HEK293 (cell line): ENCODE results near the gene SUMO3.
"Not testable (repeated sequence)": the region's sequence is repeated elsewhere in the genome, so short reads cannot be mapped to it uniquely, and the experiment has no call there.

ENCODE experiments used
- CTCF ChIA-PET: fragments of 350-600 bp; formaldehyde crosslinking; extraction: SDS; loops from one replicate; lab custom pipeline; 2021; ENCODE audit warnings: antibody characterized with exemption; lab: Yijun Ruan, JAX
- POLR2A ChIA-PET: fragments of 300-600 bp; formaldehyde crosslinking; extraction: SDS; loops from one replicate; lab custom pipeline; 2020; ENCODE audit warnings: antibody characterized with exemption, inconsistent platforms; lab: Yijun Ruan, JAX
- H3K27ac ChIP-seq: fragments of 200-500 bp; sonication (Bioruptor generic); 2 replicates; pipeline ENCODE4 v1.5.1; 2014; ENCODE audit warnings: low read depth, low read length, control low read depth, inconsistent platforms; ENCODE audit errors: extremely low read depth
- H3K36me3 ChIP-seq, 2 experiments: fragments of 200-500 bp in 1 of 2; sonication (Bioruptor generic) in 1 of 2; 1 replicate in 1 of 2; 2 replicates in 1 of 2; pipeline ENCODE4 v1.5.1; 2014 to 2017; ENCODE audit warnings: inconsistent platforms in 2 of 2, low read length in 2 of 2; ENCODE audit not compliant: control insufficient read depth in 2 of 2, insufficient read depth in 1 of 2
- H3K4me1 ChIP-seq: fragments of 200-500 bp; sonication (Bioruptor generic); 2 replicates; pipeline ENCODE4 v1.5.1; 2014; ENCODE audit warnings: mild to moderate bottlenecking, low read length, inconsistent platforms; ENCODE audit not compliant: control insufficient read depth, insufficient read depth
- H3K4me3 ChIP-seq: 2 replicates; pipeline ENCODE4 v1.5.1; 2011; ENCODE audit warnings: low read depth, mild to moderate bottlenecking, control low read depth, low read length, moderate library complexity
- H3K9me3 ChIP-seq: fragments of 200-500 bp; sonication (Bioruptor generic); 2 replicates; pipeline ENCODE4 v1.5.1; 2014; ENCODE audit warnings: low read depth, low read length, inconsistent platforms; ENCODE audit not compliant: control insufficient read depth, insufficient read depth
- ATF2 ChIP-seq: fragments of 450-650 bp; formaldehyde crosslinking; IDR thresholded peaks from 2 replicates; pipeline ENCODE4 v1.5.1; 2016; ENCODE audit warnings: missing biosample characterization, missing genetic modification characterization, low read depth
- EGR2 ChIP-seq: fragments of 450-650 bp; formaldehyde crosslinking; IDR thresholded peaks from 2 replicates; pipeline ENCODE4 v1.5.1; 2016; ENCODE audit warnings: low read depth, missing biosample characterization, missing genetic modification characterization
- ZBTB17 ChIP-seq: fragments of 450-650 bp; formaldehyde crosslinking; IDR thresholded peaks from 2 replicates; pipeline ENCODE4 v1.5.1; 2016; ENCODE audit warnings: missing biosample characterization, missing genetic modification characterization
- ZBTB21 ChIP-seq: fragments of 450-650 bp; formaldehyde crosslinking; IDR thresholded peaks from 2 replicates; pipeline ENCODE4 v1.5.1; 2017; ENCODE audit warnings: missing biosample characterization, missing genetic modification characterization
- ZBTB7A ChIP-seq: fragments of 450-650 bp; formaldehyde crosslinking; IDR thresholded peaks from 2 replicates; pipeline ENCODE4 v1.5.1; 2016; ENCODE audit warnings: low read depth, missing biosample characterization, missing genetic modification characterization
- ZNF324 ChIP-seq: fragments of 450-650 bp; formaldehyde crosslinking; IDR thresholded peaks from 2 replicates; pipeline ENCODE4 v1.5.1; 2016; ENCODE audit warnings: missing biosample characterization, missing genetic modification characterization
- ZNF366 ChIP-seq: fragments of 450-650 bp; formaldehyde crosslinking; conservative IDR thresholded peaks from 2 replicates; pipeline ENCODE4 v1.5.1; 2016; ENCODE audit warnings: missing biosample characterization, missing genetic modification characterization
- ZNF391 ChIP-seq: fragments of 450-650 bp; formaldehyde crosslinking; IDR thresholded peaks from 2 replicates; pipeline ENCODE4 v1.5.1; 2016; ENCODE audit warnings: low read depth, missing biosample characterization, missing genetic modification characterization, borderline replicate concordance
- ZNF404 ChIP-seq: fragments of 450-650 bp; formaldehyde crosslinking; IDR thresholded peaks from 2 replicates; pipeline ENCODE4 v1.5.1; 2017; ENCODE audit warnings: missing biosample characterization, missing genetic modification characterization
- ZNF529 ChIP-seq: fragments of 450-650 bp; formaldehyde crosslinking; IDR thresholded peaks from 2 replicates; pipeline ENCODE4 v1.5.1; 2017; ENCODE audit warnings: missing genetic modification characterization, missing biosample characterization; ENCODE audit not compliant: insufficient replicate concordance
- ZNF610 ChIP-seq: fragments of 450-650 bp; formaldehyde crosslinking; IDR thresholded peaks from 2 replicates; pipeline ENCODE4 v1.5.1; 2016; ENCODE audit warnings: missing biosample characterization, missing genetic modification characterization, borderline replicate concordance
- ZNF629 ChIP-seq: fragments of 450-650 bp; formaldehyde crosslinking; IDR thresholded peaks from 2 replicates; pipeline ENCODE4 v1.5.1; 2017; ENCODE audit warnings: missing biosample characterization, missing genetic modification characterization
- ZNF654 ChIP-seq: fragments of 450-650 bp; formaldehyde crosslinking; IDR thresholded peaks from 2 replicates; pipeline ENCODE4 v1.5.1; 2016; ENCODE audit warnings: low read depth, missing biosample characterization, missing genetic modification characterization
- ZNF658 ChIP-seq: fragments of 450-650 bp; formaldehyde crosslinking; IDR thresholded peaks from 2 replicates; pipeline ENCODE4; 2016; ENCODE audit warnings: missing biosample characterization, missing genetic modification characterization
- ZNF701 ChIP-seq: fragments of 450-650 bp; formaldehyde crosslinking; IDR thresholded peaks from 2 replicates; pipeline ENCODE4 v1.5.1; 2016; ENCODE audit warnings: missing biosample characterization, missing genetic modification characterization
- TF ChIP-seq, protein P1 (sequence below): fragments of 450-650 bp; formaldehyde crosslinking; IDR thresholded peaks from 2 replicates; pipeline ENCODE4 v1.5.1; 2016; ENCODE audit warnings: missing biosample characterization, missing genetic modification characterization
- TF ChIP-seq, protein P2 (sequence below): sonication (generic); formaldehyde crosslinking; IDR thresholded peaks from 2 replicates; pipeline ENCODE4 v1.8.1; 2022; ENCODE audit warnings: mild to moderate bottlenecking, moderate library complexity, missing genetic modification reagents

The SUMO3 gene

GRCh38 chr21:44833663-44834062 lies 15.8 kb upstream of the SUMO3 start:
- no peaks in the 10 kb centered on the region for H3K36me3 ChIP-seq
- H3K27ac ChIP-seq, result no peak overlapping the region
- ChIA-PET POLR2A (no interaction called here), CTCF (interaction anchor here (1.0 kb wide), 1 partner anchor 18 kb away, joined by 5 read pairs; no protein-coding TSS in a partner anchor)
- TF ChIP-seq ZNF404 (tag by site-specific recombination), result no peak
- peak; percentile 67; the same call in 1 of the 2 replicates for TF ChIP-seq ZBTB21 (tag by site-specific recombination)
- TF ChIP-seq ZNF629, result peak; percentile 76
- no peak for TF ChIP-seq ZNF610 (tag by site-specific recombination)
- peak; percentile 95 for TF ChIP-seq ATF2 (tag by site-specific recombination)
- no peaks in the 10 kb centered on the region for H3K4me1 ChIP-seq
- no peaks in the 10 kb centered on the region for H3K9me3 ChIP-seq
- H3K4me3 ChIP-seq, result no peak overlapping the region

DNA sequence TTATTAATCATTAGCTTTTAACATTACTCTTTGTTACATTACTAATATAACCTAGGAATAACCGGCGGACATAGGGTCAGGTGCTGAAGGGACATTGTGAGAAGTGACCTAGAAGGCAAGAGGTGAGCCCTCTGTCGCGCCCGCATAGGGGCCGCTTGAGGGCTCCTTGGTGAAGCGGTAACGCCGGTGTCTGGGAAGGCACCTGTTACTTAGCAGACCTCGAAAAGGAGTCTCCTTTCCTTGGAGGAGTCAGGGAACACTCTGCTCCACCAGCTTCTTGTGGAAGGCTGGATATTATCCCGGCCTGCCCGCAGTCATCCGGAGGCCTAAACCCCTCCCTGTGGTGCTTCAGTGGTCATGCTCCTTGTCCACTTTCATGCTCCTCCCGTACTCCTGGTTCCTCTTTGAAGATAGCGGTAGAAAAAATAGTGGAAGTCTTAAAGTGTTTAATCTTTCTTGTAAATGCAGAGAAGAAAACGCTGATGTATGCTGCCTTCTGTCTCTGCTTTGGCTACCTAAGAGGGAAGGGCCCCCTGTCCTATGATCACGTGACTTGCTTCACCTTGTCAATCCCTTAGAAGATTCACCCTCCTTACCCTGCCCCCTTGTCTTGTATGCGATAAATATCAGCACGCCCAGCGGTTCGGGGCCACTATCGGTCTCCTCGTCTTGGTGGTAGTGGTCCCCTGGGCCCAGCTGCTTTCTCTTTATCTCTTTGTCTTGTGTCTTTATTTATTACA lies 14.8 kb upstream of the SUMO3 start:
- CTCF ChIA-PET, result interaction anchor here (1.0 kb wide), 1 partner anchor 19 kb away, joined by 5 read pairs; no protein-coding TSS in a partner anchor
- H3K4me1 ChIP-seq, H3K4me3 ChIP-seq, POLR2A ChIA-PET, H3K36me3 ChIP-seq, H3K9me3 ChIP-seq, H3K27ac ChIP-seq: not testable (repeated sequence)

- no peaks in the 10 kb centered on the region for H3K4me1 ChIP-seq
- H3K4me3 ChIP-seq, result no peak overlapping the region
- H3K9me3 ChIP-seq, result no peaks in the 10 kb centered on the region
- H3K27ac ChIP-seq, result no peak overlapping the region
- CTCF ChIA-PET, result no interaction called here
- POLR2A ChIA-PET, result no interaction called here
- H3K36me3 ChIP-seq, result no peaks in the 10 kb centered on the region
- TF ChIP-seq ZNF701 (tag by site-specific recombination), result no peak
- TF ChIP-seq ZNF654, result no peak
- no peak for TF ChIP-seq ZNF529 (tag by site-specific recombination)
- no peak for TF ChIP-seq ZNF391
- TF ChIP-seq ZNF366 (tag by site-specific recombination), result no peak
- no peak for TF ChIP-seq ZNF324 (tag by site-specific recombination)
- TF ChIP-seq, protein P1, sequence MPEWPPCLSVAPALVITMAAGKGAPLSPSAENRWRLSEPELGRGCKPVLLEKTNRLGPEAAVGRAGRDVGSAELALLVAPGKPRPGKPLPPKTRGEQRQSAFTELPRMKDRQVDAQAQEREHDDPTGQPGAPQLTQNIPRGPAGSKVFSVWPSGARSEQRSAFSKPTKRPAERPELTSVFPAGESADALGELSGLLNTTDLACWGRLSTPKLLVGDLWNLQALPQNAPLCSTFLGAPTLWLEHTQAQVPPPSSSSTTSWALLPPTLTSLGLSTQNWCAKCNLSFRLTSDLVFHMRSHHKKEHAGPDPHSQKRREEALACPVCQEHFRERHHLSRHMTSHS (tag by site-specific recombination), result no peak
- no peak for TF ChIP-seq EGR2 (tag by site-specific recombination)
- no peak for TF ChIP-seq ZBTB17 (tag by site-specific recombination)
Measured at GRCh38 chr21:44831227-44831860, 13.5 kb upstream of the SUMO3 start.

GRCh38 chr21:44829507-44830092 lies 11.7 kb upstream of the SUMO3 start:
- H3K9me3 ChIP-seq, result no peaks in the 10 kb centered on the region
- no peak overlapping the region for H3K4me3 ChIP-seq
- no peak overlapping the region for H3K27ac ChIP-seq
- CTCF ChIA-PET, result interaction anchor here (0.6 kb wide), 1 partner anchor 20 kb away, joined by 3 read pairs; no protein-coding TSS in a partner anchor
- no peaks in the 10 kb centered on the region for H3K4me1 ChIP-seq
- no peaks in the 10 kb centered on the region for H3K36me3 ChIP-seq
- TF ChIP-seq ZBTB7A (tag by site-specific recombination) (no peak), ZNF658 (tag by site-specific recombination) (no peak)
- TF ChIP-seq, protein P2, sequence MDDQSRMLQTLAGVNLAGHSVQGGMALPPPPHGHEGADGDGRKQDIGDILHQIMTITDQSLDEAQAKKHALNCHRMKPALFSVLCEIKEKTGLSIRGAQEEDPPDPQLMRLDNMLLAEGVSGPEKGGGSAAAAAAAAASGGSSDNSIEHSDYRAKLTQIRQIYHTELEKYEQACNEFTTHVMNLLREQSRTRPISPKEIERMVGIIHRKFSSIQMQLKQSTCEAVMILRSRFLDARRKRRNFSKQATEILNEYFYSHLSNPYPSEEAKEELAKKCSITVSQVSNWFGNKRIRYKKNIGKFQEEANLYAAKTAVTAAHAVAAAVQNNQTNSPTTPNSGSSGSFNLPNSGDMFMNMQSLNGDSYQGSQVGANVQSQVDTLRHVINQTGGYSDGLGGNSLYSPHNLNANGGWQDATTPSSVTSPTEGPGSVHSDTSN (CRISPR knock-in tag), result no peak
- POLR2A ChIA-PET, result no interaction called here
